ENCODE results near the gene CHID1.

- TF ChIP-seq, protein P1, sequence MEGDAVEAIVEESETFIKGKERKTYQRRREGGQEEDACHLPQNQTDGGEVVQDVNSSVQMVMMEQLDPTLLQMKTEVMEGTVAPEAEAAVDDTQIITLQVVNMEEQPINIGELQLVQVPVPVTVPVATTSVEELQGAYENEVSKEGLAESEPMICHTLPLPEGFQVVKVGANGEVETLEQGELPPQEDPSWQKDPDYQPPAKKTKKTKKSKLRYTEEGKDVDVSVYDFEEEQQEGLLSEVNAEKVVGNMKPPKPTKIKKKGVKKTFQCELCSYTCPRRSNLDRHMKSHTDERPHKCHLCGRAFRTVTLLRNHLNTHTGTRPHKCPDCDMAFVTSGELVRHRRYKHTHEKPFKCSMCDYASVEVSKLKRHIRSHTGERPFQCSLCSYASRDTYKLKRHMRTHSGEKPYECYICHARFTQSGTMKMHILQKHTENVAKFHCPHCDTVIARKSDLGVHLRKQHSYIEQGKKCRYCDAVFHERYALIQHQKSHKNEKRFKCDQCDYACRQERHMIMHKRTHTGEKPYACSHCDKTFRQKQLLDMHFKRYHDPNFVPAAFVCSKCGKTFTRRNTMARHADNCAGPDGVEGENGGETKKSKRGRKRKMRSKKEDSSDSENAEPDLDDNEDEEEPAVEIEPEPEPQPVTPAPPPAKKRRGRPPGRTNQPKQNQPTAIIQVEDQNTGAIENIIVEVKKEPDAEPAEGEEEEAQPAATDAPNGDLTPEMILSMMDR (IDR thresholded peaks at IDR 0.05; ENCODE audit: control extremely low read depth in 1 of 3, insufficient read depth in 1 of 3, low read depth in 1 of 3, low read length in 3 of 3), result no peak
- no peak for TF ChIP-seq BRCA1 (IDR thresholded peaks at IDR 0.05; ENCODE audit: low read depth, low read length)
- no peak for TF ChIP-seq GABPA (IDR thresholded peaks at IDR 0.05; ENCODE audit: borderline replicate concordance, insufficient read depth, low read length)
- no peak for TF ChIP-seq KDM5A (IDR thresholded peaks at IDR 0.05; ENCODE audit: low read length)
- no peak for TF ChIP-seq HDAC6 (IDR thresholded peaks at IDR 0.05; ENCODE audit: low read depth, low read length)
- no peak for TF ChIP-seq SAP30 (IDR thresholded peaks at IDR 0.05; ENCODE audit: insufficient read depth, insufficient replicate concordance, low read length)
Observed at GRCh38 chr11:834371-835316, 76.0 kb downstream of the CHID1 start.
